Lower leg skin (tissue), 3 donors: Measurements from ENCODE around the gene C11orf98.

Experiments used
- POLR2A ChIP-seq, 2 donors: fragments of 450-650 bp; IDR thresholded peaks; one replicate each; pipeline ENCODE4 v1.6.1; 2016 to 2017; ENCODE audit warnings: antibody characterized with exemption in 2 of 2, mild to moderate bottlenecking in 1 of 2, moderate library complexity in 1 of 2
- TF ChIP-seq, protein P1 (sequence below), 3 donors: fragments of 450-650 bp; IDR thresholded peaks; one replicate each; pipeline ENCODE4 v1.5.1; 2016; ENCODE audit warnings: antibody characterized with exemption in 3 of 3, mild to moderate bottlenecking in 3 of 3, moderate library complexity in 2 of 3

DNA sequence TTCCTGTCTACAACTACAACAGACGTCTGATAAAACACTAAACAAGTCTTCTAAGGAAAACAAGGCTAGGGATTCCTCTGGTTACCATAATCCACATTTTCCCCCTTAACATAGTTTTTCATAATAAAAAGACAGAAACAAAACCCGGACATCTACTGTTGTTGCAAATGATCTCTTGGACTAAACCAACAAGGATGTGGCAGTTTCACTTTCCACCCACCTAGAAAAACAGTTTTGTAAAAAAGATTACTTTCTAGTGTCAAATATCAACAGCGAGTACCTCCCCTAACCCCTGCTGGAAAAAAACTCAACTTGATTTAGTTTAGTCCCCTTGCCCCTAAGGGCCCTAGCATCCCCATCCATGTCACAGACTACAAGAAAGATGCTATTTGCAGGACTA lies 47.9 kb upstream of the C11orf98 start:
- TF ChIP-seq POLR2A (IDR thresholded peaks at IDR 0.05): no peak
- TF ChIP-seq, protein P1, sequence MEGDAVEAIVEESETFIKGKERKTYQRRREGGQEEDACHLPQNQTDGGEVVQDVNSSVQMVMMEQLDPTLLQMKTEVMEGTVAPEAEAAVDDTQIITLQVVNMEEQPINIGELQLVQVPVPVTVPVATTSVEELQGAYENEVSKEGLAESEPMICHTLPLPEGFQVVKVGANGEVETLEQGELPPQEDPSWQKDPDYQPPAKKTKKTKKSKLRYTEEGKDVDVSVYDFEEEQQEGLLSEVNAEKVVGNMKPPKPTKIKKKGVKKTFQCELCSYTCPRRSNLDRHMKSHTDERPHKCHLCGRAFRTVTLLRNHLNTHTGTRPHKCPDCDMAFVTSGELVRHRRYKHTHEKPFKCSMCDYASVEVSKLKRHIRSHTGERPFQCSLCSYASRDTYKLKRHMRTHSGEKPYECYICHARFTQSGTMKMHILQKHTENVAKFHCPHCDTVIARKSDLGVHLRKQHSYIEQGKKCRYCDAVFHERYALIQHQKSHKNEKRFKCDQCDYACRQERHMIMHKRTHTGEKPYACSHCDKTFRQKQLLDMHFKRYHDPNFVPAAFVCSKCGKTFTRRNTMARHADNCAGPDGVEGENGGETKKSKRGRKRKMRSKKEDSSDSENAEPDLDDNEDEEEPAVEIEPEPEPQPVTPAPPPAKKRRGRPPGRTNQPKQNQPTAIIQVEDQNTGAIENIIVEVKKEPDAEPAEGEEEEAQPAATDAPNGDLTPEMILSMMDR (IDR thresholded peaks at IDR 0.05): no peak
